Neuronal stem cell (in vitro differentiated cells): ENCODE measurements around the gene TMEM222.

Source experiments
- DNase-seq: peaks from one replicate; pipeline ENCODE4 v3.0.0-alpha.2; 2013; ENCODE audit warnings: low spot score
- H2AFZ ChIP-seq: one replicate; pipeline ENCODE4 v1.6.1; 2013; ENCODE audit warnings: mild to moderate bottlenecking, low read length, inconsistent platforms
- H2AK5ac ChIP-seq: 2 replicates; pipeline ENCODE4 v1.6.1; 2013; ENCODE audit warnings: low read depth, mild to moderate bottlenecking, inconsistent platforms, low read length, moderate library complexity, mixed read lengths
- H2BK120ac ChIP-seq: 2 replicates; pipeline ENCODE4 v1.6.1; 2013; ENCODE audit warnings: low read depth, mild to moderate bottlenecking, inconsistent platforms, low read length, moderate library complexity, mixed read lengths
- H2BK12ac ChIP-seq: one replicate; pipeline ENCODE4 v1.6.1; 2013; ENCODE audit warnings: low read length, inconsistent platforms
- H2BK15ac ChIP-seq: 2 replicates; pipeline ENCODE4 v1.6.1; 2013; ENCODE audit warnings: mild to moderate bottlenecking, low read length, inconsistent platforms, mixed read lengths
- H2BK5ac ChIP-seq: one replicate; pipeline ENCODE4 v1.6.1; 2013; ENCODE audit warnings: inconsistent platforms, mild to moderate bottlenecking, low read length, moderate library complexity
- H3K14ac ChIP-seq: one replicate; pipeline ENCODE4 v1.6.1; 2013; ENCODE audit warnings: low read length, inconsistent platforms
- H3K18ac ChIP-seq: 2 replicates; pipeline ENCODE4 v1.6.1; 2013; ENCODE audit warnings: low read length, inconsistent platforms
- H3K23ac ChIP-seq: 2 replicates; pipeline ENCODE4 v1.6.1; 2013; ENCODE audit warnings: low read depth, mild to moderate bottlenecking, mixed read lengths, low read length, inconsistent platforms; ENCODE audit not compliant: poor library complexity
- H3K27ac ChIP-seq: replicated peaks from 3 replicates; pipeline ENCODE4 v1.5.1; 2013; ENCODE audit warnings: low read length, inconsistent platforms
- H3K27me3 ChIP-seq, 3 experiments: 2 replicates each; pipeline ENCODE4 v1.6.1; 2013; ENCODE audit warnings: low read length in 3 of 3, mild to moderate bottlenecking in 2 of 3, inconsistent platforms in 1 of 3, low read depth in 1 of 3, mixed read lengths in 1 of 3, moderate library complexity in 1 of 3; ENCODE audit not compliant: control insufficient read depth in 3 of 3, insufficient read depth in 3 of 3
- H3K36me3 ChIP-seq, 2 donors: replicated peaks in 1 of 2; 2 replicates each; pipeline ENCODE4 v1.6.1; 2013; ENCODE audit warnings: low read length in 2 of 2; ENCODE audit not compliant: control insufficient read depth in 2 of 2, insufficient read depth in 2 of 2
- H3K4ac ChIP-seq: 2 replicates; pipeline ENCODE4 v1.6.1; 2013; ENCODE audit warnings: inconsistent platforms, mild to moderate bottlenecking, low read length, moderate library complexity
- H3K4me1 ChIP-seq, 2 donors: 1 replicate in 1 of 2; 2 replicates in 1 of 2; pipeline ENCODE4 v1.6.1; 2013; ENCODE audit warnings: low read length in 2 of 2, low read depth in 1 of 2; ENCODE audit not compliant: control insufficient read depth in 2 of 2, insufficient read depth in 1 of 2
- H3K4me2 ChIP-seq: one replicate; pipeline ENCODE4 v1.6.1; 2013; ENCODE audit warnings: mild to moderate bottlenecking, low read length, inconsistent platforms; ENCODE audit not compliant: insufficient read depth, poor library complexity, severe bottlenecking
- H3K4me3 ChIP-seq, 2 donors: 2 replicates each; pipeline ENCODE4 v1.5.1; 2013; ENCODE audit warnings: low read length in 2 of 2, mild to moderate bottlenecking in 2 of 2, inconsistent platforms in 1 of 2, moderate library complexity in 1 of 2
- H3K79me1 ChIP-seq: one replicate; pipeline ENCODE4 v1.6.1; 2013; ENCODE audit warnings: low read depth, mild to moderate bottlenecking, inconsistent platforms, low read length, moderate library complexity
- H3K9ac ChIP-seq: one replicate; pipeline ENCODE4 v1.6.1; 2013; ENCODE audit warnings: mild to moderate bottlenecking, low read depth, low read length, inconsistent platforms; ENCODE audit not compliant: poor library complexity
- H3K9me3 ChIP-seq, 2 donors: replicated peaks in 1 of 2; 2 replicates each; pipeline versions ENCODE3 to v1.6.1; 2013; ENCODE audit warnings: low read length in 2 of 2, mild to moderate bottlenecking in 2 of 2, inconsistent platforms in 1 of 2, low read depth in 1 of 2, mixed read lengths in 1 of 2, moderate library complexity in 1 of 2; ENCODE audit not compliant: control insufficient read depth in 2 of 2, insufficient read depth in 1 of 2
- H4K8ac ChIP-seq: one replicate; pipeline ENCODE4 v1.6.1; 2013; ENCODE audit warnings: low read depth, mild to moderate bottlenecking, inconsistent platforms, low read length, moderate library complexity
- H4K91ac ChIP-seq: one replicate; pipeline ENCODE4 v1.6.1; 2013; ENCODE audit warnings: low read length, low read depth, mild to moderate bottlenecking, inconsistent platforms; ENCODE audit not compliant: poor library complexity
- WGBS, 2 donors: extraction: QIAGEN DNeasy Blood & Tissue Kit; methylation state at CpG; one replicate each; pipeline ENCODE4 v1.1.7; 2013; ENCODE audit warnings: missing lambda C conversion rate in 2 of 2, mixed read lengths in 1 of 2; ENCODE audit not compliant: insufficient read length in 2 of 2, insufficient replicate concordance in 1 of 2; ENCODE audit errors: extremely low coverage in 2 of 2; 5-methylcytosine and 5-hydroxymethylcytosine counted together

Gene TMEM222

DNA sequence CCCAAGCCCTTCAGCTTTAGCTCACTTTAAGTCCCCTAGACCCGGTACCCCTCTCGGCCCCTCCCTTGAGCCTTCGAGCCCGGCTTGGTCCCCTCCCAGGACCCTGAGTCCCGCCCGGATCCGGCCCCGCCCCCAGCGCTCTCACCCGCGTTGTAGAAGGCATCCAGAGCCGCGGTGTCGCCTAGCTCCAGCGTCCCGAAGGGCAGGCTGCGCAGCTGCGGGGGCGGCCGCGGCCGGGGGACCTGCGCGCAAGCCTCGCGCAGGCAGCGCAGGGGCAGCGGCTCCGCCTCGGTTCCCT, 44.1 kb downstream of the TMEM222 start:
- Histone ChIP-seq H2AK5ac (no peak overlapping the region), H3K4ac (no peak overlapping the region), H3K14ac (no peak overlapping the region), H3K18ac (peak overlapping the region; percentile 93), H4K8ac (no peak overlapping the region), H2BK12ac (no peak overlapping the region), H3K23ac (peak overlapping the region; percentile 81), H3K36me3 (peaks cover 0 to 26% of the 10 kb centered on the region in 2 donors), H3K4me3 (peak overlapping the region; percentile 71 to 83), H2AFZ (peak overlapping the region; percentile 99), H2BK120ac (no peak overlapping the region), H3K4me2 (peak overlapping the region; percentile 94), H4K91ac (no peak overlapping the region), H2BK5ac (peak overlapping the region; percentile 2), H2BK15ac (peak overlapping the region; percentile 88), H3K9ac (peak overlapping the region; percentile 79), H3K27me3 (peaks cover 2 to 9% (median 6%) of the 10 kb centered on the region in 3 experiments), H3K9me3 (no peaks in the 10 kb centered on the region), H3K4me1 (peaks cover 18 to 30% of the 10 kb centered on the region in 2 donors), H3K27ac (peak overlapping the region; percentile 94), H3K79me1 (no peaks in the 10 kb centered on the region)
- WGBS, 2 donors: no CpG with 5 or more reads among the region's 30 CpGs
- DNase-seq: peak; percentile 89

DNA sequence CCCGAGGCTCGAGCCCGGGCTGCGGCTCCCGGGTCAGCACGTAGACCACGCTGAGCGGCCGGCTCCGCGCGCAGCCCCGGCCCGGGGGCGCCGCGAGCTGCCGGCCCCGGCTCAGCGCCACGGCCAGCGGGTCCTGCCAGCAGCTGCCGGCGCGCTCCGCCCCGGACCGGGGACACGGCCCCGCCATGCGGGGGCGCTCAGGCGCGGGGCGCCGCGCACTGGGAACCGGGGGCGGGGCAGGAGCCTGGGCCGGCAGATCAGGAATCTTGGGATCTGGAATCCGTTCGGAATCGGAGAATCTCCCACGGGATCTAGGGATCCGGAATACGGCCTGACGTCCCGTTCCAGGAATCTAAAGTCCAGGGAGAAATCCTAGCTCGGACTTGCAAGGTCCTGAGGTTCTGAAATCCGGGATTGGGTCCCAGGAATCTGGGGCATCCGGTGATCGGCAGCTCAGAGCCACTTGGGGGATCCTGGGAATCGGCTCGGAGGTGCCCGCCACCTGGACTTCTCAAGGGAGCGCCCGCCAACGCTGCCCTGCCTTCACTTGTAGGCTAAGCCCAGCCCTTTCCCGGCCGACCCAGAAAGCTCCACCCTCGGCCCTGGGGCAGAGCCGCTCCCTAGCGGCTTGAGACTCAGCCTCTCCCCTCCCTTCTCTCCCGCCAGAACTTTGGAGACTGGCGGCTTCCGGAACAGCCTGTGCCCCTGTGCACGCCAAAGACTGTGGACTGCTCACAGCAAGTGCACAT, 44.6 kb downstream of the TMEM222 start, which contains the start of gene MAP3K6:
Gene MAP3K6, minus strand, starts transcription at position 551 of the 749 bp plus-strand sequence. Its CDS starts 364 bp downstream, at position 187.
- peak within 1 kb of the TSS; percentile 81 for H3K23ac ChIP-seq
- peak within 1 kb of the TSS; percentile 40 for H2AK5ac ChIP-seq
- no peak within 1 kb of the TSS for H2BK120ac ChIP-seq
- H3K4me3 ChIP-seq: peak within 1 kb of the TSS; percentile 71 to 83
- no peaks in the 10 kb centered on the region for H3K79me1 ChIP-seq
- no peaks in the 10 kb centered on the region for H3K9me3 ChIP-seq
- H2BK15ac ChIP-seq: peak within 1 kb of the TSS; percentile 88
- H3K18ac ChIP-seq: peak within 1 kb of the TSS; percentile 93
- no peak within 1 kb of the TSS for H3K4ac ChIP-seq
- H3K4me2 ChIP-seq: peak within 1 kb of the TSS; percentile 94
- no CpG with 5 or more reads among the region's 67 CpGs for WGBS, 2 donors
- H3K36me3 ChIP-seq: peaks cover 0 to 21% of the 10 kb centered on the region in 2 donors
- peak; percentile 63 for DNase-seq
- H3K4me1 ChIP-seq: peaks cover 18 to 28% of the 10 kb centered on the region in 2 donors
- H3K27ac ChIP-seq: peak within 1 kb of the TSS; percentile 94
- H3K9ac ChIP-seq: peak within 1 kb of the TSS; percentile 82
- peaks cover 0 to 6% (median 6%) of the 10 kb centered on the region in 3 experiments for H3K27me3 ChIP-seq
- H2BK12ac ChIP-seq: no peak within 1 kb of the TSS
- H2AFZ ChIP-seq: peak within 1 kb of the TSS; percentile 99
- H4K91ac ChIP-seq: peak within 1 kb of the TSS; percentile 13
- H3K14ac ChIP-seq: peak within 1 kb of the TSS; percentile 25
- H2BK5ac ChIP-seq: peak within 1 kb of the TSS; percentile 40
- H4K8ac ChIP-seq: no peak within 1 kb of the TSS

DNA sequence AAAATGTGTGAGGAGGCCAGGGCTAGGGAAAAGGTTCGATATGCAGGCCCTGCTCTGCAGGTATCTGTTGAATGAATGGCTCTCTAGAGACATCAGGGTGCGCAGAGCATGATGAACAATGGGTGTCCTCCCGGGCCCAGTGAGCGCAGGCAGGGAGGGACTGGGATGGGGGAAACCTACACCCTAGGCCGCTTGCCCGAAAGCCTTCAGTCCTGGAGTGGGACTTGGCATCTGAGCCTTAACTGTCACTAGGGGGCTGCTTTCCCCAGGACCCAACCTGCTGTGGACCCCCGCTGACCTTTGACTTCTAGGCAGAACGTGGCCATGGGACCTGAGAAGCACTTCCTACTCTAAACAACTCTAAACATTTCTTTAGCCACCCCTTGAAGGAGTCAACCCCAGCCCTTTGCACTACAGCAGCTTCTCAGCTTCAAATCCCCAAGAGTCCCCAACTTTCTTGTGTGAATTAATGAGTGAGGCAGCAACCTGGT, 45.2 kb downstream of the TMEM222 start:
- no peak for DNase-seq
- H3K4ac ChIP-seq: no peak overlapping the region
- H3K18ac ChIP-seq: peak overlapping the region; percentile 88
- no peak overlapping the region for H2BK12ac ChIP-seq
- H2AFZ ChIP-seq: peak overlapping the region; percentile 99
- no CpG with 5 or more reads among the region's 8 CpGs for WGBS, 2 donors
- peak overlapping the region; percentile 82 for H3K9ac ChIP-seq
- peaks cover 0 to 6% (median 0%) of the 10 kb centered on the region in 3 experiments for H3K27me3 ChIP-seq
- no peak overlapping the region for H2BK120ac ChIP-seq
- H3K27ac ChIP-seq: peak overlapping the region; percentile 94
- H3K79me1 ChIP-seq: no peaks in the 10 kb centered on the region
- peak overlapping the region; percentile 13 for H4K91ac ChIP-seq
- peak overlapping the region; percentile 40 for H2BK5ac ChIP-seq
- H3K36me3 ChIP-seq: peaks cover 0 to 16% of the 10 kb centered on the region in 2 donors
- peak overlapping the region; percentile 81 for H3K23ac ChIP-seq
- peak overlapping the region; percentile 88 for H2BK15ac ChIP-seq
- H3K9me3 ChIP-seq: no peaks in the 10 kb centered on the region
- no peak overlapping the region for H4K8ac ChIP-seq
- peak overlapping the region; percentile 94 for H3K4me2 ChIP-seq
- H3K4me1 ChIP-seq: peaks cover 18 to 28% of the 10 kb centered on the region in 2 donors
- peak overlapping the region; percentile 25 for H3K14ac ChIP-seq
- peak overlapping the region; percentile 71 to 83 for H3K4me3 ChIP-seq
- H2AK5ac ChIP-seq: peak overlapping the region; percentile 23

DNA sequence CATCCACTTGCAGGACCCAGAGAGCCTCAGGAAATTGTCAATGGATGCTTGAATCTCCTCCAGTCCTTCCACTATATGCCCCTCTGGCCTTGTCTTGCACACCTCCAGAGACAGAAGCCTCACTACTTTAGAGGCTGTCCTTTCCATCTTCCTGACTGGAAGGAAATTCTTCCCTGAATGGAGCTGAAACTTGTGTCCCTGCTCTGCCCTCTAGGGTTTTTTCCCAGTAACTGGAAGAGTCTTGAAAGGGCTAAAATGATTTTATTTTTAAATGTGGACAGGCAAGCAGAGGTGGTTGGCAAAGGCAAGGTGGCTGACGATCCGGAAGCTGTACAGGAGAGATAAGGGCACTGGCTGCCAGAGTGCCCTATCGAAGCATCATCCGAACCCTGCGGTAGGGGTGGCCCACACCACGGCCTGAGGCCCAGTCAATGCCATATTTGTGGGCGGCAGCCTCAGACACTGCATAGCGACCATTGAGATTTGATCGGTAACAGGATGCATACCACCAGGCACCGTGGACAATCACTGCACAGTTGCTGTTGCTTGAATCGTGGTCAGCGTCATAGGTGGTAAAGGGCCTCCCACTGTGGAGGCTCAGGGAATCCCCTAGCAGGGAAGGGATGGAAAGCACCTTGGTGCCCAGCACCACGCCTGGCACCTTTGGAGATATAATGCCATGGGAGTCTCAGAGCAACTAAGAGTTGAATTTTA, 47.1 kb downstream of the TMEM222 start:
- Histone ChIP-seq H3K4me3 (no peak overlapping the region), H3K9ac (no peak overlapping the region), H3K9me3 (no peaks in the 10 kb centered on the region), H3K36me3 (no peaks in the 10 kb centered on the region), H3K27me3 (peaks cover 0 to 14% (median 0%) of the 10 kb centered on the region in 3 experiments), H3K4ac (no peak overlapping the region), H2BK12ac (peak overlapping the region; percentile 92), H3K79me1 (no peaks in the 10 kb centered on the region), H3K4me1 (peaks cover 18 to 20% of the 10 kb centered on the region in 2 donors), H3K23ac (peak overlapping the region; percentile 13), H2BK15ac (peak overlapping the region; percentile 73), H4K8ac (no peak overlapping the region), H2BK5ac (no peak overlapping the region), H3K18ac (peak overlapping the region; percentile 22), H3K4me2 (no peak overlapping the region), H3K14ac (peak overlapping the region; percentile 72), H3K27ac (no peak overlapping the region), H2BK120ac (no peak overlapping the region), H2AK5ac (no peak overlapping the region), H2AFZ (no peak overlapping the region), H4K91ac (peak overlapping the region; percentile 57)
- no peak for DNase-seq
- WGBS, 2 donors: no CpG with 5 or more reads among the region's 13 CpGs
